T-cell (primary cell): ENCODE data around the gene FGD1. TPM values are rescaled to one million over a fixed set of nuclear protein-coding genes. Genes with fewer than 3 reads are reported as not detected.

ENCODE experiments used
- ATAC-seq, 4 experiments: fragments of 200-7000 bp in 3 of 4; fragments of 150-1000 bp in 1 of 4; cut with Tn5 transposase; replicated peaks in 1 of 4; 1 replicate in 3 of 4; 2 replicates in 1 of 4; pipeline ENCODE4 v1.10.0; 2021; ENCODE audit warnings: moderate library complexity in 3 of 4, mild to moderate bottlenecking in 2 of 4, moderate number of reproducible peaks in 1 of 4
- CTCF ChIA-PET, 2 donors: fragments of 300-600 bp; sonication (Branson Sonifier 250); formaldehyde crosslinking; loops; one replicate each; lab custom pipeline; 2022; ENCODE audit warnings: antibody characterized with exemption in 2 of 2; lab: Charles Lee
- POLR2A ChIA-PET, 2 donors: fragments of 300-600 bp; sonication (Branson Sonifier 250); formaldehyde crosslinking; loops; one replicate each; lab custom pipeline; 2022; ENCODE audit warnings: antibody characterized with exemption in 2 of 2; lab: Charles Lee
- DNase-seq, 35 experiments: peaks; one replicate each; pipeline versions ENCODE4 v3.0.0 to v3.0.0-alpha.2; 2013 to 2023
- H3K27ac ChIP-seq: one replicate; pipeline ENCODE4 v1.5.1; 2013; ENCODE audit warnings: low read length
- H3K27me3 ChIP-seq, 2 experiments: replicated peaks in 1 of 2; 1 replicate in 1 of 2; 2 replicates in 1 of 2; pipeline versions ENCODE4 v1.6.1 to v1.7.0; 2013; ENCODE audit warnings: low read length in 1 of 2, mixed read lengths in 1 of 2; ENCODE audit not compliant: control insufficient read depth in 2 of 2, insufficient read depth in 2 of 2; ENCODE audit errors: extremely low read depth in 1 of 2
- H3K36me3 ChIP-seq, 2 donors: 1 replicate in 1 of 2; 2 replicates in 1 of 2; pipeline versions ENCODE4 v1.6.1 to v1.7.0; 2013; ENCODE audit warnings: low read length in 1 of 2; ENCODE audit not compliant: control insufficient read depth in 2 of 2, insufficient read depth in 1 of 2; ENCODE audit errors: extremely low read depth in 1 of 2
- H3K4me1 ChIP-seq, 2 experiments: 1 replicate in 1 of 2; 2 replicates in 1 of 2; pipeline versions ENCODE4 v1.6.1 to v1.7.0; 2013; ENCODE audit warnings: low read length in 2 of 2, mixed read lengths in 1 of 2; ENCODE audit not compliant: insufficient read depth in 2 of 2, control insufficient read depth in 1 of 2; ENCODE audit errors: extremely low read depth in 1 of 2
- H3K4me3 ChIP-seq, 2 donors: 1 replicate in 1 of 2; 2 replicates in 1 of 2; pipeline versions ENCODE4 v1.5.1 to v1.7.0; 2013; ENCODE audit warnings: mild to moderate bottlenecking in 2 of 2, low read length in 1 of 2, moderate library complexity in 1 of 2; ENCODE audit not compliant: control insufficient read depth in 1 of 2; ENCODE audit errors: extremely low read depth in 1 of 2
- H3K9me3 ChIP-seq: 2 replicates; pipeline ENCODE4 v1.7.0; 2013
- H3K27ac Mint-ChIP-seq, 2 donors: one replicate each; pipeline ENCODE4 v1.8.0; 2020 to 2021; ENCODE audit warnings: mild to moderate bottlenecking in 2 of 2, mixed read lengths in 2 of 2
- H3K27me3 Mint-ChIP-seq, 2 donors: one replicate each; pipeline ENCODE4 v1.8.0; 2021 to 2022; ENCODE audit warnings: mixed read lengths in 2 of 2
- H3K36me3 Mint-ChIP-seq: one replicate; pipeline ENCODE4 v1.8.0; 2021; ENCODE audit warnings: mixed read lengths
- H3K4me1 Mint-ChIP-seq, 3 donors: one replicate each; pipeline ENCODE4 v1.8.0; 2020 to 2022; ENCODE audit warnings: mixed read lengths in 3 of 3, mild to moderate bottlenecking in 1 of 3
- H3K4me3 Mint-ChIP-seq, 3 donors: one replicate each; pipeline ENCODE4 v1.8.0; 2020 to 2022; ENCODE audit warnings: mild to moderate bottlenecking in 3 of 3, mixed read lengths in 3 of 3, moderate library complexity in 3 of 3
- H3K9me3 Mint-ChIP-seq, 3 donors: one replicate each; pipeline ENCODE4 v1.8.0; 2020 to 2022; ENCODE audit warnings: mixed read lengths in 3 of 3
- WGBS: methylation state at CpG from one replicate; pipeline ENCODE4 v1.1.5; 2013; ENCODE audit warnings: missing lambda C conversion rate; ENCODE audit not compliant: insufficient coverage; 5-methylcytosine and 5-hydroxymethylcytosine counted together
- total RNA-seq, 35 experiments: library from RNA in 6 of 35; stranded (reverse) in 6 of 35; fragments of 120-200 nt in 1 of 35; gene quantifications; one replicate each; pipeline versions ENCODE4 v1.2.1 to v1.2.4 and lab custom pipeline; 2013 to 2026

The FGD1 gene
- total RNA-seq, 5 donors from 2014 or later (not counting 1 experiment from before 2014, with no cell fraction given) = 0.08 to 0.13 (median 0.09) TPM; not detected in 1

DNA sequence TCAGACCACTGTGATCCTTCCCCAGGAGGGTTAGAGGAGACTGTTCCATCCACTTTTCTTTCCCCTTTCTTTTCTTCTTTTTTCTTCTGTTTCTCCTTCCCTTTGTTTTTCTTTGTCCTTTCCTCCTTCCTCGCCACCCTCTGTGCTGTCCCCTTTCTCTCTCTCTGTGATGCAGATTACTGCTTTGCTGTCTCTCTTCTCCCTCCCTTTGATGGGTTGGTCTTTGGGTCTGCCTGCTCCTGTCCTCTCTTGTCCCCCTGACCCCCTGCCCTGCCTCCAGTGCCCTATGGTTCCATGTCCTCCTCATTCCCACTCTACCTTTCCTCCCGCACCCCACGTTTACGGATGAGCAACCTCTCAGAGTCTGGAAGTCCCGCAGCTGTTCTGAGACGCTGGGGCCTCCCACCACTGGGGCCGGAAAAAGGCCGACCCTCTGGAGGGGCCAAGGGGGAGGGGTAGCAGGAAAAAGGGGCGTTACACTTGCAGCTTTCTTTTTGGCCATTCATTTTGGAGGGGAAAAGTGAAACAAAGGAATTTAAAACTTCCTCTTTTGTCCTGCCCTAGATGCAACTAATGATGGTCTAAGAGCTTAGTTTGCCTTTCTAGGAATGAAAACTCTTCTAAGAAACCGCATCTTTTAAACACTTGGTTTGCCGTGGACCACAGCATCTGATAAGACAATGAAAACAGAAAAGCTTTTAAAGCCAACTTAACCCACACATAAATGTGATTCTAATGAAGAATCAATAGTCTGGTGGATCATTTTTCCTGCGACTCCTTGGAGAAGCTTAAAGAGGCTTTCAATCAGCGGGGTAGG is 80.3 kb downstream of the FGD1 start:
- CTCF ChIA-PET = interaction anchor here in 1 of 2 donors (0.8 kb wide), 1 partner anchor 1498 kb away, joined by 3 read pairs; no protein-coding TSS in a partner anchor
- no peaks in the 10 kb centered on the region for H3K36me3 Mint-ChIP-seq
- Histone ChIP-seq H3K4me1 (peaks cover 0 to 4% of the 10 kb centered on the region in 2 experiments), H3K27me3 (peaks cover 0 to 24% of the 10 kb centered on the region in 2 experiments), H3K4me3 (no peak overlapping the region), H3K9me3 (no peaks in the 10 kb centered on the region), H3K27ac (no peak overlapping the region), H3K36me3 (no peaks in the 10 kb centered on the region)
- POLR2A ChIA-PET = no interaction called here
- no peak overlapping the region for H3K27ac Mint-ChIP-seq
- peaks cover 28 to 39% of the 10 kb centered on the region in 2 donors for H3K27me3 Mint-ChIP-seq
- no peak overlapping the region for H3K4me3 Mint-ChIP-seq
- no CpG with 5 or more reads among the region's 13 CpGs for WGBS
- H3K9me3 Mint-ChIP-seq = no peaks in the 10 kb centered on the region
- peaks cover 4 to 13% (median 12%) of the 10 kb centered on the region in 3 donors for H3K4me1 Mint-ChIP-seq
- no peak for ATAC-seq
- DNase-seq = peak in 1 of 35 experiments; percentile 8

DNA sequence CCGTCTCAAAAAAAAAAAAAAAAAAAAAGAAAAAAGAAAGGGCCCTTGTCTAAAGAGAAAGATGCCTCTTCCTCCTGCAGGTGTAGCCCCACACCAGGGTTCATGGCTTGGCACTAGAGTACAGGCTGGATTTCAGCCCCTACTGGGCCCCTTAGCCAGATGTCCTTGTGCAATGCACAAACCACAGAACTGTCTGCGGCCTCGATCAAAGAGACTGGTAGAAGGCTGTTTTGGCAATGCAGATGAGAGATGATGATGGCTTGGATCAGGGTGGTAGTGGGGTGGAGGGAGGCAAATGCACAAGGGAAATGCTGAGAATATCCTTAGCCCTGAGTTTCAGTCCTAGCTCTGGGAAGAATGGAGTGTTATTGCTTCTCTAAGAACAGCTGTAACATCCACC is 82.3 kb downstream of the FGD1 start:
- 0% methylated on average over 2 of the region's 3 CpGs for whole genome bisulfite sequencing
- no peak overlapping the region for H3K4me3 Mint-ChIP-seq
- POLR2A ChIA-PET = no interaction called here
- Histone ChIP-seq H3K27me3 (peaks cover 0 to 22% of the 10 kb centered on the region in 2 experiments), H3K9me3 (no peaks in the 10 kb centered on the region), H3K36me3 (no peaks in the 10 kb centered on the region), H3K4me3 (no peak overlapping the region), H3K27ac (no peak overlapping the region), H3K4me1 (peaks cover 0 to 4% of the 10 kb centered on the region in 2 experiments)
- H3K27me3 Mint-ChIP-seq = peaks cover 16 to 30% of the 10 kb centered on the region in 2 donors
- H3K27ac Mint-ChIP-seq = no peak overlapping the region
- no peaks in the 10 kb centered on the region for H3K9me3 Mint-ChIP-seq
- CTCF ChIA-PET = interaction anchor here in 1 of 2 donors (0.7 kb wide), 1 partner anchor 704 kb away, joined by 5 read pairs; no protein-coding TSS in a partner anchor
- ATAC-seq = no peak
- peak in 1 of 35 experiments; percentile 2 for DNase-seq
- peaks cover 10 to 19% (median 18%) of the 10 kb centered on the region in 3 donors for H3K4me1 Mint-ChIP-seq
- no peaks in the 10 kb centered on the region for H3K36me3 Mint-ChIP-seq

DNA sequence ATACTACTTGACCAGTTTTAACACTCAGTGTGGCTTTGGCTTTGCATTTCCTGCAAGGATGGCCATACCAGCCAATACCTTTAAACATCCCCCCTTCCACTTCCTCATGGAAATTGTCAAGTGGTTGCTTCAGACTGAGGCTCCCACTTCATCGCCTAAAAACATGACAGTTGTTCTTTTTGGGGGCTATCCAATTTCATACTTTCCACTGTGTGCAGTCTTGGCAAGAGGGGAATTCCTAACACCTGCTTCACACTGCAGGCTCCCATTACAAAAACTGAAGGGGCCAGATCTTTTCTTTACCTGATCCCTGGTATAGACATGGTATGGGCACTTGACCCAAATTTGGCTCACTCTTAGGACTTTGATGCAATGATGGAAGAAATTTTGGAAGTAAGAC is 84.3 kb downstream of the FGD1 start:
- Mint-ChIP-seq H3K9me3 (no peaks in the 10 kb centered on the region), H3K27ac (no peak overlapping the region), H3K27me3 (peaks cover 8 to 22% of the 10 kb centered on the region in 2 donors), H3K4me1 (peaks cover 14 to 23% (median 19%) of the 10 kb centered on the region in 3 donors), H3K36me3 (no peaks in the 10 kb centered on the region), H3K4me3 (no peak overlapping the region)
- WGBS = no CpG with 5 or more reads among the region's 1 CpG
- peaks cover 0 to 8% of the 10 kb centered on the region in 2 experiments for H3K4me1 ChIP-seq
- DNase-seq (no peak), ATAC-seq (no peak)
- peaks cover 0 to 19% of the 10 kb centered on the region in 2 experiments for H3K27me3 ChIP-seq
- no peaks in the 10 kb centered on the region for H3K9me3 ChIP-seq
- POLR2A ChIA-PET = no interaction called here
- no peak overlapping the region for H3K4me3 ChIP-seq
- CTCF ChIA-PET = no interaction called here
- H3K27ac ChIP-seq = no peak overlapping the region
- no peaks in the 10 kb centered on the region for H3K36me3 ChIP-seq

DNA sequence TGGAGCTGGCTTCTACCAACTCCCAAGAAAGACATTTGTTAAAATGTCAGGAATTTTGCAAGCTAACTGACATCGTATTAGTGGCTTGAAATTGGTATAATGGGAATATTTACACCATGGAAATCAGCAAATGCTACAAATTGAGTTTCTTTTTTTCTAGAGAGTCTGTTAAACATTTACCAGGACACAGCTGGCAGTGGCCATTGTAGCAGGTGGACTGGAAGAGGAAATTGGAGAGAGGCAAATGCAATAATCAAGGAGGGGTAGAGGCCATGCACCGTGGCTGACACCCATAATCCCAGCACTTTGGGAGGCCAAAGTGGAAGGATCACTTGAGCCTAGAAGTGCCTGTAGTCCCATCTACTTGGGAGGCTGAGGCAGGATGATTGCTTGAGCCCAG is 88.8 kb downstream of the FGD1 start:
- peaks cover 8 to 13% (median 10%) of the 10 kb centered on the region in 3 donors for H3K4me1 Mint-ChIP-seq
- ATAC-seq (no peak), DNase-seq (no peak)
- Histone ChIP-seq H3K4me1 (peaks cover 0 to 4% of the 10 kb centered on the region in 2 experiments), H3K36me3 (no peaks in the 10 kb centered on the region), H3K27ac (no peak overlapping the region), H3K9me3 (no peaks in the 10 kb centered on the region), H3K4me3 (no peak overlapping the region), H3K27me3 (peaks cover 0 to 5% of the 10 kb centered on the region in 2 experiments)
- no peaks in the 10 kb centered on the region for H3K9me3 Mint-ChIP-seq
- WGBS = 75% methylated on average over 1 of the region's 2 CpGs
- CTCF ChIA-PET = no interaction called here
- POLR2A ChIA-PET = no interaction called here
- no peak overlapping the region for H3K4me3 Mint-ChIP-seq
- peaks cover 13 to 19% of the 10 kb centered on the region in 2 donors for H3K27me3 Mint-ChIP-seq
- no peaks in the 10 kb centered on the region for H3K36me3 Mint-ChIP-seq
- H3K27ac Mint-ChIP-seq = no peak overlapping the region

DNA sequence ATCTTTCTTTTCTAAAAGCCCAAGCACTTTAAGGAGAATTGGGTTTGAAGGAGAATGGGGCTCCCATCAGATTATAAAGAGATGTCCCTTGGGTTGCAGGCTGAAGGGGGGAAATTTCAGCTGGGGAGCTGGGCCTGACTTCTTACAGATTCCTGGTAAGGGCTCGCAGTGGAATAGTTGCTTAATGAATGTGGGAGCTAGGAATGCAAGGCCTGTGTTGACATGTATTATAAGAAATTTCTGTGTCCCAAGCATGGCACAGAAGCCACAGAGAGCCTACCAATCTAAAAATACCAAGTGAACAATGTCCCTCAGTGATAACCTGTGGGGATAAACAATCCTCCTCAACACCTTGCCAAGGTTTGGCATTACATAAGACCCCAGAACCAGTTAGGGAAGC is 98.9 kb downstream of the FGD1 start:
- Mint-ChIP-seq H3K36me3 (no peaks in the 10 kb centered on the region), H3K4me1 (no peaks in the 10 kb centered on the region), H3K27me3 (peaks cover 3 to 10% of the 10 kb centered on the region in 2 donors), H3K9me3 (peaks cover 0 to 4% (median 0%) of the 10 kb centered on the region in 3 donors), H3K4me3 (no peak overlapping the region), H3K27ac (no peak overlapping the region)
- no peak overlapping the region for H3K27ac ChIP-seq
- no CpG with 5 or more reads among the region's 1 CpG for WGBS
- no peaks in the 10 kb centered on the region for H3K4me1 ChIP-seq
- DNase-seq (no peak), ATAC-seq (no peak)
- H3K9me3 ChIP-seq = no peaks in the 10 kb centered on the region
- H3K4me3 ChIP-seq = no peak overlapping the region
- ChIA-PET POLR2A (no interaction called here), CTCF (interaction anchor here in 1 of 2 donors (0.7 kb wide), 1 partner anchor 390 kb away, joined by 5 read pairs; no protein-coding TSS in a partner anchor)
- no peaks in the 10 kb centered on the region for H3K27me3 ChIP-seq
- no peaks in the 10 kb centered on the region for H3K36me3 ChIP-seq
